Smooth muscle cell of the brain vasculature (primary cell): ENCODE data around the gene GRIN2A.

Source experiments
- DNase-seq: peaks from one replicate; pipeline ENCODE4 v3.0.0-alpha.2; 2012; ENCODE audit warnings: low read depth, low spot score

The GRIN2A gene

DNA sequence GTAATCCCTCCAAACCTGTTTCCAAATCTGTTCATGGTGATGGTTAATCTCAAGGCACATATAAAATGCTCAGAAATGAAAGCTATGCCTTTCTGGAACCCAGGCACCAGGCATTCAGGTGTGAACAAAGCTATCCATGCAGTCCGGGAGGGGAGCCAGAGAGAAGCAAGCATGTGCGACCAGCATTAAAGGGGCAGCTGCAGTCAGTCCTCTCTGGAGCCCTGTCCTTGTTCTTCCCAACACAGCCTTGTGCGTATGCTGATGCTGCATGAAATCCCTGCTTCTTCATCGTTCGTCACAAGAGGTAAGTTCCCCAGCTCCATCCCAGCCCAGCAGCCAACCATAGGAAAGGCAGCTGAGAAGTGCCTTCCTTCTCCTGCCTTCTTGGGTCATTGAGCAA, 148.7 kb downstream of the GRIN2A start:
- DNase-seq, result no peak

DNA sequence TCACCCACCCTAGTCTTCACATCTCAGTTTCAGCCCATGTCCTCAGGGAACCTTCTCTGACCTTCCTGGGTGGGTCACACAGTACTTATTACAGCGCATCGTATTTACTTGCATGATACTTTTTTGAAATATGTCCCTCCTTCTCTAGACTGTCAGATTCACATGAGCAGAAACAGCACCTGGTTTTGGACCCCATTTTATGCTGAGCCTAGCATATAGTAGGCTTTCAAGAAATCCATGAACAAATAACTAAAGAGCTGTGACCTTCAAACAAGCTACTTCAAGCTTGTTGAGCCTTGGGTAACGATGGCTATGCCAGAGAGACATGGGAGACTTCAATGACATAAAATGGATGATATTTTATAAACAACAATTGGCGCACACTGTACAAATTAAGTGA, 150.3 kb downstream of the GRIN2A start:
- no peak for DNase-seq

DNA sequence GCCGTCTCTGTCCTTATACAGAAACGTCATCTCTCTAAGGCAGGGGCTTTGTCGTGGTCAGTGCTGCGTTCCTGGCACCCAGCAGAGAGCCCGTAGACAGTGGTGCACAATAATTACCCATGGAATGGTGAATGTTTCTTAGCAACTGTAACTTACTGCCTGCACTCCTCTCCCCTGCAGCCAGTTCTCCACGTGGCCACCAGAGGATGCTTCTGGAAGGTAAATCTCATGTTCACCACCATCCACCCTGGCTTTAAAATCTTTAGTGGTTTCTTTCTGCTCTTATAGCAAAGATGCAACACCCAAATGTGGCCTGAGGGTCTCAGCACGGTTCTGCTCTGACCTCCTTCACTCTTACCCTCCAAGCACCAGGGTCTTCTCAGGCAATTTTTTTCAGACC, 150.8 kb downstream of the GRIN2A start:
- DNase-seq, result no peak

DNA sequence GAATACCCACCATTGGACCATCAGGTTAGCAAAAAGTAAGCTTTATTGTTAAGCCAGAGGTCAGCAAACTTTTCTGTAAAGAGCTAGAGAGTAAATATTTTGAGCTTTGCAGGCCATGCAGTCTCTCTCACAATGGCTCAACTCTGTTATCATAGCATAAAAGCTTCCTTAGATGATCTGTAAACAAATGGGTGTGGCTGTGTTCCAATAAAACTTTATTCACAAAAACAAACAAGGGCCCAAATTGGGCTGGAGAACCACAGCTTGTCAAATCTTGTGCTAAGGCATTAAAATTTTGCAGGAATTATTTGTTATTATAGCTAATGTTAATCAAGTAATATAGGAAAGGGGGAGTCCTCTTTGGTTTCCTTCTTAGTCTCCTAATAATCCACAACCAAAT, 153.6 kb downstream of the GRIN2A start:
- DNase-seq, result no peak

DNA sequence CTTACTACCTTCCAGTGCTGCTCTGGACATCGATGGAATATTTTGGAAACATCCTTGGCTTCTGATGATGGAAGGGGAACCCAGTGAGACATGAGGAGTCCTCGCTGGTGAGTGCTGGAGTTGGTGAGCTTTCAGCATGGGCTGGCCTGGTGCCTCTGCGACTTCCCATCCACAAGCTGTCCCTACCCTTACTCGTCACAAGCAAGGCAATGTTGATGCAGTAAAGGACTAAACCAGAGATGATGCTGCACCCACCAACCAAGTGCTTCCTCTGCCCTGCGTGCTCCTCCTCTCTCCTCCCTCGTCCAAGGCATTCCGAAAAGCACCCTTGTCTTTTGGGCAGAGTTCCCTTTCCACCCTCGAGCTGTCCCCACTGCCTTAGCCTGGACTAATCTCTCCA, 154.7 kb downstream of the GRIN2A start:
- no peak for DNase-seq

DNA sequence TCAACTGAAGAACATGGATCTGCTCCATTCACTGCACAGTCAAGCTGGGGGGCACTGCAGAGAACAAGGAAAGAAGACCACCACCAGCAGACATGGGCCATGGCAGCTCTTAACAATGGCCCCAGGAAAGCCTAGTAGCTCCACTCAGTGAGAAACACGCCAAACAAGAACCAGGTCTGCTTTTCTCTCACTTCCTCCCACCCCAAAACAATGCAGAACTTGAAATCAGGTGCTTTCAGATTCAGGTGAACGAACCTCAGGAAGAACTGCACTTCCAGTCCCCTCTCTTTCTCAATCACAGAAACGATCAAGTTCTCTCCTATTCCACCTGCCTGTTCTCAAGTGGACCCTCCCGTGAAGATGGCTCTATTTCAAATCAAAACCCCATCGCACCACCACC, 155.6 kb downstream of the GRIN2A start:
- DNase-seq, result no peak

DNA sequence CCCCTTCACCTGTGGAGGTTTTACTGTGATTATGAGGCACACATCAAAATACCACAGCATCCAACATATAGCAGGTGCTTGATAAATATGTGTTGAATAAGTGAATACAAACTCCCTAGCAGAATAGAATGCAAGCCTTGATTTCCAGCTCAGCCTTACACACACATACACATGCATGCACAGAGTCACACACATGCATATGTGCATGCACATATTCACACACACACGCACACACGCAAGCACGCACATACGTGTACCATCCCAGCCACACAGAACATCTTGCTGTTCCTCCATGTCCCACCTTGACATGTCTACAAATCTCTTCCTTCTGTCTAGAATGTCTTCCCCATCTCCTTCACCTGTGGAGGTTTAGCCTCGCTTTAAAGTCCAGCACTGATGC, 160.1 kb downstream of the GRIN2A start:
- no peak for DNase-seq

DNA sequence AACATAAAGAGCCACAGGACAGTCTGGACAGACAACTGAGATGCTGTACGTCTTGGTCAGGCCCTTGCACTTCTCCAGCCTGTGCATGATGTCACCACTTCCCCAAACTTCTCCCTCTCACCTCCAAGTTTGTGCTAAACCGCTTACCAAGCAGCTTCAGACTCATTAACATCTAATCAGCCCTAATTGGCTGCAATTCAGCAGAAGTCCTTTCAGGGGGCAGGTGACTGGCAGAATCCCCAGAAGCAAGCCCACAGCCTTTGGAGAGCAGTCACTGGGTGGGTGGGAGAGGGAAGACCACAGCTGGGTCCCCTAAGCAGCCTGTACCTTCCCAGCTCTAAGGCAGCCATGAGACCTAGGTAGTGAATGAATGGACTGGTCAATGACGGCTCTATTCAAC, 161.4 kb downstream of the GRIN2A start:
- no peak for DNase-seq

- DNase-seq, result no peak
These were observed 165.5 kb downstream of the GRIN2A start for GRCh38 chr16:10016752-10017151.

DNA sequence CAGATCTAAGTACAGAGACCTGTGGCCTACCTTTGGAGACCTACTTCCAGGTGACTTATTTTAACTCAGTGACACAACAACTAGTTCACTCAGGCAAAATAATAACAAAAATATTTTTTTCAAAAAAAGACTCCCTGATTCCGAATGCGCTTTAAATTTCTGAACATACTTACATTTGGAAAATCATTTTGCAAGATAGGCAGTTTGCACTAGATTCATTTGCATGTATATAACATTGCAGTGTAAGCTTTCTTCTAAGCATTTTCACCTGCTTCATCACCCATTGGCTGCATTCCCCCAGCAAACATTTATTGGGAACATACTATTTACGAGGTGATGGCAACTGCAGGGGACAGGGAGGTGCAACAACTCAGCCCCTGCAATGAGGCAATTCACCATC, 166.8 kb downstream of the GRIN2A start:
- DNase-seq, result no peak

DNA sequence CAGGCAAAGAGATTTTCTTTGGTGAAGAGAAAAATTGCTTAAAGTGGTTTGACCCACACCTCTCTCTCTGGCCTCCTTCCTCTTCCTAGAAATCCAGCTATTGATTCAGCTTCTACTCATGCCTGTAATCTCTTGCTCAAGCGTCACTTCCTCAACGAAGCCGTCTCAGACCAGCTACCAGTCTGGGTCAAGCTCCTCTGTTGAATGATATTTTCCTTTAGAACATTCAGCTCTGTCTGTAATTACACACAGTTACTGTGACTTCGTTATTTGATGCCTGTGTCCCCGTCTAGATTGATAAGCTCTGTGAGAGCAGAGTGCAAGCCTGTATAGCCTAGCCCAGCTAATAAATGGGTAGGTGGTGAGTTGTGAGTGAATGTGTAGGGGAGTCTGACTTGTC, 168.5 kb downstream of the GRIN2A start:
- no peak for DNase-seq

GRCh38 chr16:10013364-10013763, 168.9 kb downstream of the GRIN2A start:
- no peak for DNase-seq

DNA sequence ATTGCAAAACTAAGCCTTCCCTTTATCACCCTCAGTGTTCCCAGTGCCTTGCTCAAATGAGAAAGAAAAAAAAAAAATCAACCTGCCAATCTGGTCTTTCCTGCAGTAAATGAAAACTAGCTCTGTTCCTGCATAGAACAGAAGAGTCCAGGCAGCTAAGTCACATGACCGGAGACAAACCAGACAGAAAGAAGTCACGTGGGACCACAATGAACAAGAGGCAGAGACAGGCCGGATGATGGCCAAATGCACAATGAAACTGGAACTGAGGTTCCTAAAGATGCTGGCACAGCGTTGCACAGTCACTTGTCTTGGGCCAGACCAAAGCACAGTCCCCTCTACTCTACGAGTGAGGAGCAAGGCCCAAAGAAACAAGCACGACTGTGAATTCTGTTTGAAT, 172.5 kb downstream of the GRIN2A start:
- DNase-seq, result no peak

DNA sequence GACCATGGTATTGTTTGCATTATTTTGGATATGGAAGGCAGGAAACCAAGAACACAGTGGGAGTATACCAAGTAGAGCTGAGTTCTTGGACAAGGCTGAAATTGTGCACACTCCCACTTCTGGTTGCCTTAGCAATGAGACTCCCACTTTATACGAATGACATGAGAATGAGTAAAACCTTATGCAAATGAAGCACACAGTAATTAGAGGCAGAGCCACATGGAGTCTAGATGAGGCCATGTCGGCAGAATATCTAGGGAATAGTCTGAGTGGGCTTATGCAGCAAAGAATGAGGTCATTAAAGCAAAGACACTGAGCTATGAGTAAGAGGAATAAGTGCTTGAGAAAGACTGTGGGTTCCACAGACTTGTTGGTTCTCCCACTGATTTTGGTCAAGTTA, 178.7 kb downstream of the GRIN2A start:
- no peak for DNase-seq

DNA sequence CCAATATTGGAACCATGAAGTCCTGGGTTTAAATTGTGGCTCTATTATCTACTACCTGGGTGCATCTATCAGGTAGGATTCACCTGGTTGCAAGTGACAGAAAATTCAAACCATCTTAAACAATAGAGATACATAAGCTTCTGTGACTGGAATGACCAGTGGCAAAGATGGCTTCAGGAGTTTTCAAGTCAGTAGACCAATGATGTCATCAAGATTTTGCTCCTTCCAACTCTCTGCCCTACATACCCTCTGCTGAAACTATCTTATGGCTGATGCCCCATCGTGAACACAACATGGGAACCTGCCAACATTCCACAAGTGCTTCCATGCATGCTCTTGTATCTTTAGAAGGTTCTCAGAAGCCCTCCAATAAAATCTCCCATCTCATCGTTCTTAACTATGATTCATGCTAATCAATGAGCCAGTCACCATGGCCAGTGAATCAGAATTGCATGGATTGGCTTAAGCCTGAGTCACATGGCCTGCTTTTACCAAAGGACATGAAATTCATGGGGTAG, 180.9 kb downstream of the GRIN2A start:
- no peak for DNase-seq

DNA sequence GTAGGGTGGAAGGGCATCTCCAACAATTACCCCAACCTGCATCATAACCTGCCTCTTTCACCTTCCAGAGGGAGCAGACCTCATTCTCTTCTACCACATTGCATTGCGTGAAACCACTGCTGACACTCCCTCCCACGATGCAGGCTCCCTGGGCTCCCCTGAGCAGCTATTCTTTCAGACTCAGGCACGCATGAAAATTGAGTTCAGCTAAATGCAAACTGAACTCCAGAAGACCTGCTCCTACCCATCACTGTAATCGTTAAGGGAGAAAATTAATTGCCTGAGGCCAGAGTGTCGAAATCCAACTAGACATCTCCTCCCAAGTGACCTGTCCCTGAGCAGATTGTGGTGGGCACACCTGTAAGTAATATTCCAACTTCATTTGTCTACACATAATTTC, 186.0 kb downstream of the GRIN2A start:
- DNase-seq, result no peak

GRCh38 chr16:9992441-9992840, 189.8 kb downstream of the GRIN2A start:
- no peak for DNase-seq

DNA sequence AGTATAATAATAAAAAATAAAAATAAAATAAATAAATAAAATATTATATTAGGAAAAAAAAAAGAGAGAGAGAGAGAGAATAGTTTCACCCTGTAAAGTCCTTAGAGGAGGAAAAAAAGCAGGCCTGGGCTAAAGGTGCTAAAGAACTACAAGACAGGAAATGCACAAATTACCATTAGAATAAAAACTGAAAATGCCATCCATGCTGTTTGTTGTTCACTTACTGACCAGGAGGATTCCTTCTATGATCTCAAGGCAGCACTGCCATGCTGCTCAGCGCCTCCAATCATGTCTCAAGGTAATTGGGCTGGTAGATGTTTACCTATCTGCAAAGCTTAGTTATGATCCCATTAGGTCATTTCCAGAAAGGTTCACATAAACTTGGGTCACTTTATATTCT, 201.2 kb downstream of the GRIN2A start:
- DNase-seq, result no peak

GRCh38 chr16:9978160-9978725, 204.0 kb downstream of the GRIN2A start:
- DNase-seq, result no peak

DNA sequence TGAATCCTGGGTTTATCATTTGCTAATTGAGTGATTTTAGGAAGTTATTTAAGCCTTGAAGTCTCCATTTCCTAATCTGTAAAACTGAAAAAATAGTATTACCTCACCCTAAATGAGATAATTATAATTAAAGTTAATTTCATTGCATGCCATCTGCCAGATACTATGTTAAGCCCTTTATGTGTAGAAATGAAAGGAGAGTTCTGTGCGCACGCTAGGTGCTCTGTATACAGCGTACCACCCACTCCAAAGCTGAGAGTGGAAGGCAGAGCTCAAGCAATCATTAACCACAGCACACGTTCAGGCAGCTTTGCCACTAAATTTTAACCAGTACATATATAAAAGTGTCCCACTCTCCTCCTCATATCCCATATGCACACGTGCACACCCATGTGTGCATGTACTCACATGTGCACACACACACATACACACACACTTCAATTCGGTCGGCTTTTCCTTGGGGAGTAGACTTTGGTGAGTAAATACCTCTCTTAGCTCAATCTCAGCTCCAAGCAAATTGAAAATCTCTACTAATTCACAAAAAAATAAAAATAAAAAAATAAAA, 204.8 kb downstream of the GRIN2A start:
- no peak for DNase-seq

GRCh38 chr16:9976601-9977000, 205.6 kb downstream of the GRIN2A start:
- no peak for DNase-seq

- no peak for DNase-seq
These were observed 210.3 kb downstream of the GRIN2A start for GRCh38 chr16:9971907-9972306.

GRCh38 chr16:9970796-9971195, 211.4 kb downstream of the GRIN2A start:
- DNase-seq, result no peak

DNA sequence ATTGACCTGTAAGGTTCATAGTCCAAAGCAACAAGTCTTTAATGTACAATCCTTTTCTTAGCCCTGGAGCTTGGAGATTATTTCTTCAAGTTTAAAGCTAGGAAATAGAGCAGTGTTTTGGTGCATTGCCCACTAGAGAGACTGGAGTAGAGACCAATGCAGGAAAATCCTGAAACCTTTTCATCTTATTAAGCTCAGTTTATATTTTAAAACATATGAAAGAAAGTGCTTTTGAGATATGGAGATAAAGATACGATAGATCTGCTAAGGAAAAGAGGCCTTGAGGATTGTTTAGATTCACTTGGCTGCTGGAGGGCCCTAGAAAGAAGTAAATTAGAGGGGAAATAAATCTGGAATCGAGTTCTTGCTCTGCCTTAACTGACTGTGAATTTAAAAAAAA, 212.0 kb downstream of the GRIN2A start:
- DNase-seq, result no peak
